GM18861 (cell line): ENCODE data around the gene SULT4A1.

Source experiments
- ATAC-seq: cut with Tn5 transposase; IDR thresholded peaks from one replicate; pipeline ENCODE4 v1.9.1; 2021; ENCODE audit not compliant: unreplicated experiment

Gene SULT4A1

GRCh38 chr22:43814264-43814663, 48.0 kb downstream of the SULT4A1 start:
- ATAC-seq, result no peak

- ATAC-seq, result no peak
Observed at GRCh38 chr22:43812890-43813289, 49.4 kb downstream of the SULT4A1 start.

- ATAC-seq, result no peak
Observed at GRCh38 chr22:43812149-43812842, 50.0 kb downstream of the SULT4A1 start, which contains the start of gene EFCAB6. TSS of gene EFCAB6 (minus strand) at chr22:43812305. CDS start at chr22:43782318, 29,987 bp downstream.

GRCh38 chr22:43811777-43812148, 50.5 kb downstream of the SULT4A1 start:
- ATAC-seq, result no peak

GRCh38 chr22:43802897-43803495, 59.3 kb downstream of the SULT4A1 start:
- ATAC-seq, result no peak

- ATAC-seq, result no peak
Observed at GRCh38 chr22:43800970-43801369, 61.3 kb downstream of the SULT4A1 start.

GRCh38 chr22:43798492-43798891, 63.8 kb downstream of the SULT4A1 start:
- peak; percentile 56 for ATAC-seq

- no peak for ATAC-seq
Observed at GRCh38 chr22:43796567-43796966, 65.7 kb downstream of the SULT4A1 start.

- ATAC-seq, result no peak
Observed at GRCh38 chr22:43795320-43795719, 67.0 kb downstream of the SULT4A1 start.

GRCh38 chr22:43792905-43793304, 69.4 kb downstream of the SULT4A1 start:
- no peak for ATAC-seq

- ATAC-seq, result no peak
Observed at GRCh38 chr22:43789452-43789851, 72.9 kb downstream of the SULT4A1 start.

- ATAC-seq, result no peak
Observed at GRCh38 chr22:43783777-43784176, 78.5 kb downstream of the SULT4A1 start.

GRCh38 chr22:43782448-43782847, 79.9 kb downstream of the SULT4A1 start:
- no peak for ATAC-seq

GRCh38 chr22:43777286-43777685, 85.0 kb downstream of the SULT4A1 start:
- ATAC-seq, result no peak

- ATAC-seq, result no peak
Observed at GRCh38 chr22:43776081-43776670, 86.1 kb downstream of the SULT4A1 start.
